AG04450 (cell line): ENCODE results near the gene DHRS9. TPM values are rescaled to one million over a fixed set of nuclear protein-coding genes. Genes with fewer than 3 reads are reported as not detected.

Experiments used
- CTCF ChIA-PET: fragments of 300-600, 350-600 bp; formaldehyde crosslinking; extraction: SDS; loops from one replicate; lab custom pipeline; 2022; ENCODE audit warnings: antibody characterized with exemption, inconsistent platforms; lab: Charles Lee
- POLR2A ChIA-PET: fragments of 350-600 bp; formaldehyde crosslinking; extraction: SDS; loops from one replicate; lab custom pipeline; 2021; ENCODE audit warnings: antibody characterized with exemption, inconsistent platforms; lab: Yijun Ruan, JAX
- DNase-seq: peaks from one replicate; pipeline ENCODE4 v3.0.0-alpha.2; 2011; ENCODE audit warnings: low read depth, low spot score
- H3K27ac ChIP-seq: one replicate; pipeline ENCODE4 v1.5.1; 2012; ENCODE audit warnings: low read depth, low read length, control low read depth
- H3K27me3 ChIP-seq: one replicate; pipeline ENCODE4 v1.6.0; 2012; ENCODE audit warnings: low read length; ENCODE audit not compliant: control insufficient read depth, insufficient read depth
- H3K4me3 ChIP-seq: 2 replicates; pipeline ENCODE4 v1.5.1; 2011; ENCODE audit warnings: mild to moderate bottlenecking, low read depth, low read length, control low read depth
- H3K9me3 ChIP-seq: 2 replicates; pipeline ENCODE4 v1.5.1; 2012; ENCODE audit warnings: low read length; ENCODE audit not compliant: control insufficient read depth, insufficient read depth
- CTCF ChIP-seq: IDR thresholded peaks from 2 replicates; pipeline ENCODE4 v1.5.1; 2011; ENCODE audit warnings: low read depth, low read length, control low read depth, inconsistent platforms
- polyA plus RNA-seq: library from polyadenylated mRNA; depleted of rRNA; stranded (reverse); fragments of >200 nt; gene quantifications from 2 replicates; pipeline ENCODE4 v1.2.3, GENCODE V29; 2011

The DHRS9 gene
- polyA plus RNA-seq, 1 experiment: not detected

DNA sequence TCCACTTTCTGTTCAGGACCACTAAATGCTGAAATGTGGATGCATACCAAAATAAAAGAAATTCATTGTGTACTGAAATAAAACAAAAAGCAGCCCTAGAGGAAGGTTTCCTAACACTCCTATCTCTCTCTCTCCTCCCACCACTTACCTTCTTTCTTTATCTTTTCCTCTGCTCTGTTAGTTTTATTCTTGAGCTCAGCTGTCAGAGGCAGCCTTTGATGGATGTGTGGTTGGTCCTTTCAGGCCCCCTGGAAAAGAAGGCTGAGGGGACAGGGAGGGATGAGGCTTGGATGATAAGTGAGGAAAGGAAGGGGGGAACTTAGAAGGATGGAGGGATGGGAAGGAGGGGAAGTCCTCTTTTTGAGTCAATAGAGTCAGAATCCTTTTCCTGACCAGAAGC, 47.6 kb downstream of the DHRS9 start:
- Histone ChIP-seq H3K9me3 (no peaks in the 10 kb centered on the region), H3K27ac (no peak overlapping the region), H3K4me3 (no peak overlapping the region), H3K27me3 (no peaks in the 10 kb centered on the region)
- DNase-seq: no peak
- TF ChIP-seq CTCF: no peak
- CTCF ChIA-PET: interaction anchor here (1.8 kb wide), 1 partner anchor 15 kb away, joined by 4 read pairs; no protein-coding TSS in a partner anchor
- POLR2A ChIA-PET: no interaction called here

DNA sequence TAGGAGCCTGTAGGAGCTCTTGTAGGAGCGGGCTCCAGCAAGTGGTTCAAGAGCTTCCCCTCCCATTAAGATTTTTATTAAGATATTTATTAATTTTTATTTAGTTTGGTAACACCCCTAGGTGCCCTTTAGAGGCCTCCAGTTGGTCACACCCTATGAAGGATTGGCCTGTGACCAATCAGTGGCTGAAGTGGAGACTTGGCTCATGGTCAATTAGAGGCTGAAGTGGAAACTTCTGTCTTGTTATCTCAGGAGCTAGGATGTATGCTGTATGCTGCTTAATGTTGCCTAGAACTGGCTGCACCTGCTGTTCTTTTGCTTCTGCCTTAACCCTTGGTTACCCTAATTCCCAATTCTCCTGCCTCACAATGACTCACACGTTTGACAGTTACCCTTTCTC, 48.7 kb downstream of the DHRS9 start:
- Histone ChIP-seq H3K27ac (no peak overlapping the region), H3K4me3 (no peak overlapping the region), H3K27me3 (no peaks in the 10 kb centered on the region), H3K9me3 (no peaks in the 10 kb centered on the region)
- no peak for TF ChIP-seq CTCF
- CTCF ChIA-PET: interaction anchor here (1.8 kb wide), 1 partner anchor 14 kb away, joined by 4 read pairs; no protein-coding TSS in a partner anchor
- DNase-seq: no peak
- POLR2A ChIA-PET: no interaction called here

DNA sequence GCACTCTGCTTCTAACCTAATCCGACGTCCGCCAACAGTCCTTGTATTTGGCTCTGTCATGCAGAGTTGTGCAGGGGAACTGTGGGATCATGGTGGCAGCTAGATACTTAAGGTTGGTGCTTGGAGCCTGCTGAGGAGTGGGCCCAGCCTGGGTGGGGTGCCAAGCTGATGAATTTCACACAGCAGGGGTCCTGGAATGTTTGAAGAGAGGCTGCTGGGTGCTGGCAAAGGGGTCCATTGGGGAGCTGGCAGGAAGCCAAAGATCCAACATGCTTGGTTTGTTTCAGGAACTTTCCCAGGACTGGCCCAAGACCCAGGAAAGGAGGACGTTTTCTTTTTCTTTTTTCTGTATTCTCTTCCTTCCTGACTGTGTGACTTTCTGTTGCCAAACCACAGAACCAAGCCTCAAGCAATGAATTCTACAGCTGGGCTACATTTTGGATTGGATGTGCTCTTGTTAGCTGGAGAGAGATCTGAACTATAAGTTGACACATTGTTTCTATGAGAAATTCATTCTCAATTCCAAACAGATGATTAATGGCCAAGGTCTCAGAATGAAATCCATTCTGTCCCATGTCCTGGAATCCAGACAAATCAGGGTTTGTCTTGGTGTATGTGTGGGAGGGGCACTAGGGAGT, 49.9 kb downstream of the DHRS9 start:
- Histone ChIP-seq H3K27me3 (no peaks in the 10 kb centered on the region), H3K9me3 (no peaks in the 10 kb centered on the region), H3K4me3 (no peak overlapping the region), H3K27ac (no peak overlapping the region)
- TF ChIP-seq CTCF: no peak
- POLR2A ChIA-PET: no interaction called here
- CTCF ChIA-PET: interaction anchor here (1.0 kb wide), 1 partner anchor 13 kb away, joined by 4 read pairs; no protein-coding TSS in a partner anchor
- DNase-seq: no peak

DNA sequence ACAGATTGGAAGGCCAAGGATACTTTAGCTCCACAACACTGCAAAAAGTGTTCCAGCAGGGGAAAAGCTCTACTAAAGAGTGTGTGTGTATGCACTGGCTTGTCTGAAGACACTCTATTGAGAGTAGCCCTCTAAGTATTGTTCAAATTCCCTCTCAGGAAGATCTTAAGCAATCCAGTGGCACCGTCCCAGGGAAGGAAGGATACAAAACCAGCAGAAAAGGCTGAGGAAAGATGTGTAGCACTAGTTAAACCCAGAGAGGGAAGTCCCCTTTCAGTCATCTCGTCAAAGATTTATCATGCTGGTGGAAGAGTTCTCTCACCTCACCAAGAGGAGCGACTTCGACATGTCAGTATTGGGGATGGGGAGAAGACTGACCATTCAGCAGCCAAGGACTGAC, 50.5 kb downstream of the DHRS9 start:
- no peak overlapping the region for H3K4me3 ChIP-seq
- no peaks in the 10 kb centered on the region for H3K9me3 ChIP-seq
- no peak overlapping the region for H3K27ac ChIP-seq
- POLR2A ChIA-PET: no interaction called here
- no peaks in the 10 kb centered on the region for H3K27me3 ChIP-seq
- no peak for DNase-seq
- CTCF ChIA-PET: interaction anchor here (1.0 kb wide), 1 partner anchor 12 kb away, joined by 4 read pairs; no protein-coding TSS in a partner anchor
- no peak for TF ChIP-seq CTCF

GRCh38 chr2:169129703-169130243, 60.4 kb downstream of the DHRS9 start:
- H3K27ac ChIP-seq: no peak overlapping the region
- H3K27me3 ChIP-seq: no peaks in the 10 kb centered on the region
- ChIA-PET CTCF (interaction anchor here (2.9 kb wide), 1 partner anchor 20 kb away, joined by 61 read pairs; no protein-coding TSS in a partner anchor), POLR2A (no interaction called here)
- no peak overlapping the region for H3K4me3 ChIP-seq
- H3K9me3 ChIP-seq: no peaks in the 10 kb centered on the region
- DNase-seq: no peak
- no peak for TF ChIP-seq CTCF
